ENCODE results near the gene NEGR1.

NEGR1 gene

GRCh38 chr1:71994646-71995045 is 287.7 kb downstream of the NEGR1 start:
- H3K27me3 ChIP-seq (replicated peaks; ENCODE audit: control insufficient read depth, insufficient read depth, low read length, poor library complexity, severe bottlenecking), result no peaks in the 10 kb centered on the region
- H3K27ac ChIP-seq (ENCODE audit: insufficient read depth, low read length, poor library complexity, severe bottlenecking), result no peak overlapping the region
- H3K4me1 ChIP-seq (ENCODE audit: control insufficient read depth, insufficient read depth, low read length, poor library complexity, severe bottlenecking), result no peaks in the 10 kb centered on the region
- H3K9me3 ChIP-seq (ENCODE audit: control insufficient read depth, low read length), result no peaks in the 10 kb centered on the region
- no peaks in the 10 kb centered on the region for H3K36me3 ChIP-seq (ENCODE audit: control insufficient read depth, insufficient read depth, low read length)
- no peak for DNase-seq
- H3K4me3 ChIP-seq (ENCODE audit: insufficient read depth, low read depth, low read length, poor library complexity, severe bottlenecking), result no peak overlapping the region

GRCh38 chr1:71987181-71987580 is 295.2 kb downstream of the NEGR1 start:
- H3K4me1 ChIP-seq (ENCODE audit: control insufficient read depth, insufficient read depth, low read length, poor library complexity, severe bottlenecking), result no peaks in the 10 kb centered on the region
- H3K4me3 ChIP-seq (ENCODE audit: insufficient read depth, low read depth, low read length, poor library complexity, severe bottlenecking), result no peak overlapping the region
- H3K27ac ChIP-seq (ENCODE audit: insufficient read depth, low read length, poor library complexity, severe bottlenecking), result no peak overlapping the region
- no peaks in the 10 kb centered on the region for H3K36me3 ChIP-seq (ENCODE audit: control insufficient read depth, insufficient read depth, low read length)
- no peaks in the 10 kb centered on the region for H3K27me3 ChIP-seq (replicated peaks; ENCODE audit: control insufficient read depth, insufficient read depth, low read length, poor library complexity, severe bottlenecking)
- DNase-seq, result no peak
- no peaks in the 10 kb centered on the region for H3K9me3 ChIP-seq (ENCODE audit: control insufficient read depth, low read length)

GRCh38 chr1:71986160-71986559 is 296.2 kb downstream of the NEGR1 start:
- H3K4me1 ChIP-seq (ENCODE audit: control insufficient read depth, insufficient read depth, low read length, poor library complexity, severe bottlenecking), result no peaks in the 10 kb centered on the region
- no peaks in the 10 kb centered on the region for H3K9me3 ChIP-seq (ENCODE audit: control insufficient read depth, low read length)
- H3K4me3 ChIP-seq (ENCODE audit: insufficient read depth, low read depth, low read length, poor library complexity, severe bottlenecking), result no peak overlapping the region
- DNase-seq, result no peak
- no peak overlapping the region for H3K27ac ChIP-seq (ENCODE audit: insufficient read depth, low read length, poor library complexity, severe bottlenecking)
- no peaks in the 10 kb centered on the region for H3K36me3 ChIP-seq (ENCODE audit: control insufficient read depth, insufficient read depth, low read length)
- no peaks in the 10 kb centered on the region for H3K27me3 ChIP-seq (replicated peaks; ENCODE audit: control insufficient read depth, insufficient read depth, low read length, poor library complexity, severe bottlenecking)

- H3K9me3 ChIP-seq (ENCODE audit: control insufficient read depth, low read length), result no peaks in the 10 kb centered on the region
- H3K4me1 ChIP-seq (ENCODE audit: control insufficient read depth, insufficient read depth, low read length, poor library complexity, severe bottlenecking), result no peaks in the 10 kb centered on the region
- no peaks in the 10 kb centered on the region for H3K27me3 ChIP-seq (replicated peaks; ENCODE audit: control insufficient read depth, insufficient read depth, low read length, poor library complexity, severe bottlenecking)
- no peak overlapping the region for H3K4me3 ChIP-seq (ENCODE audit: insufficient read depth, low read depth, low read length, poor library complexity, severe bottlenecking)
- DNase-seq, result no peak
- H3K27ac ChIP-seq (ENCODE audit: insufficient read depth, low read length, poor library complexity, severe bottlenecking), result no peak overlapping the region
- no peaks in the 10 kb centered on the region for H3K36me3 ChIP-seq (ENCODE audit: control insufficient read depth, insufficient read depth, low read length)
Observed at GRCh38 chr1:71980556-71980955, 301.8 kb downstream of the NEGR1 start.

- no peaks in the 10 kb centered on the region for H3K4me1 ChIP-seq (ENCODE audit: control insufficient read depth, insufficient read depth, low read length, poor library complexity, severe bottlenecking)
- H3K27me3 ChIP-seq (replicated peaks; ENCODE audit: control insufficient read depth, insufficient read depth, low read length, poor library complexity, severe bottlenecking), result no peaks in the 10 kb centered on the region
- H3K9me3 ChIP-seq (ENCODE audit: control insufficient read depth, low read length), result no peaks in the 10 kb centered on the region
- H3K4me3 ChIP-seq (ENCODE audit: insufficient read depth, low read depth, low read length, poor library complexity, severe bottlenecking), result no peak overlapping the region
- no peaks in the 10 kb centered on the region for H3K36me3 ChIP-seq (ENCODE audit: control insufficient read depth, insufficient read depth, low read length)
- H3K27ac ChIP-seq (ENCODE audit: insufficient read depth, low read length, poor library complexity, severe bottlenecking), result no peak overlapping the region
- DNase-seq, result no peak
Observed at GRCh38 chr1:71979882-71980281, 302.5 kb downstream of the NEGR1 start.

- Histone ChIP-seq H3K4me1 (ENCODE audit: control insufficient read depth, insufficient read depth, low read length, poor library complexity, severe bottlenecking) (no peaks in the 10 kb centered on the region), H3K27ac (ENCODE audit: insufficient read depth, low read length, poor library complexity, severe bottlenecking) (no peak overlapping the region), H3K9me3 (ENCODE audit: control insufficient read depth, low read length) (no peaks in the 10 kb centered on the region), H3K36me3 (ENCODE audit: control insufficient read depth, insufficient read depth, low read length) (no peaks in the 10 kb centered on the region), H3K27me3 (replicated peaks; ENCODE audit: control insufficient read depth, insufficient read depth, low read length, poor library complexity, severe bottlenecking) (no peaks in the 10 kb centered on the region), H3K4me3 (ENCODE audit: insufficient read depth, low read depth, low read length, poor library complexity, severe bottlenecking) (no peak overlapping the region)
- DNase-seq, result no peak
Observed at GRCh38 chr1:71967670-71968069, 314.7 kb downstream of the NEGR1 start.

- Histone ChIP-seq H3K4me1 (ENCODE audit: control insufficient read depth, insufficient read depth, low read length, poor library complexity, severe bottlenecking) (no peaks in the 10 kb centered on the region), H3K9me3 (ENCODE audit: control insufficient read depth, low read length) (no peaks in the 10 kb centered on the region), H3K36me3 (ENCODE audit: control insufficient read depth, insufficient read depth, low read length) (no peaks in the 10 kb centered on the region), H3K27me3 (replicated peaks; ENCODE audit: control insufficient read depth, insufficient read depth, low read length, poor library complexity, severe bottlenecking) (no peaks in the 10 kb centered on the region), H3K27ac (ENCODE audit: insufficient read depth, low read length, poor library complexity, severe bottlenecking) (no peak overlapping the region), H3K4me3 (ENCODE audit: insufficient read depth, low read depth, low read length, poor library complexity, severe bottlenecking) (no peak overlapping the region)
- DNase-seq, result no peak
Observed at GRCh38 chr1:71964188-71964587, 318.2 kb downstream of the NEGR1 start.

- Histone ChIP-seq H3K27ac (ENCODE audit: insufficient read depth, low read length, poor library complexity, severe bottlenecking) (no peak overlapping the region), H3K27me3 (replicated peaks; ENCODE audit: control insufficient read depth, insufficient read depth, low read length, poor library complexity, severe bottlenecking) (no peaks in the 10 kb centered on the region), H3K4me1 (ENCODE audit: control insufficient read depth, insufficient read depth, low read length, poor library complexity, severe bottlenecking) (no peaks in the 10 kb centered on the region), H3K36me3 (ENCODE audit: control insufficient read depth, insufficient read depth, low read length) (no peaks in the 10 kb centered on the region), H3K9me3 (ENCODE audit: control insufficient read depth, low read length) (no peaks in the 10 kb centered on the region), H3K4me3 (ENCODE audit: insufficient read depth, low read depth, low read length, poor library complexity, severe bottlenecking) (no peak overlapping the region)
- no peak for DNase-seq
Observed at GRCh38 chr1:71956613-71957285, 325.6 kb downstream of the NEGR1 start.

GRCh38 chr1:71950579-71950978 is 331.8 kb downstream of the NEGR1 start:
- Histone ChIP-seq H3K36me3 (ENCODE audit: control insufficient read depth, insufficient read depth, low read length) (no peaks in the 10 kb centered on the region), H3K4me3 (ENCODE audit: insufficient read depth, low read depth, low read length, poor library complexity, severe bottlenecking) (no peak overlapping the region), H3K27ac (ENCODE audit: insufficient read depth, low read length, poor library complexity, severe bottlenecking) (no peak overlapping the region), H3K4me1 (ENCODE audit: control insufficient read depth, insufficient read depth, low read length, poor library complexity, severe bottlenecking) (no peaks in the 10 kb centered on the region), H3K27me3 (replicated peaks; ENCODE audit: control insufficient read depth, insufficient read depth, low read length, poor library complexity, severe bottlenecking) (no peaks in the 10 kb centered on the region), H3K9me3 (ENCODE audit: control insufficient read depth, low read length) (no peaks in the 10 kb centered on the region)
- no peak for DNase-seq

GRCh38 chr1:71949681-71950080 is 332.7 kb downstream of the NEGR1 start:
- Histone ChIP-seq H3K36me3 (ENCODE audit: control insufficient read depth, insufficient read depth, low read length) (no peaks in the 10 kb centered on the region), H3K4me1 (ENCODE audit: control insufficient read depth, insufficient read depth, low read length, poor library complexity, severe bottlenecking) (no peaks in the 10 kb centered on the region), H3K27ac (ENCODE audit: insufficient read depth, low read length, poor library complexity, severe bottlenecking) (no peak overlapping the region), H3K9me3 (ENCODE audit: control insufficient read depth, low read length) (no peaks in the 10 kb centered on the region), H3K27me3 (replicated peaks; ENCODE audit: control insufficient read depth, insufficient read depth, low read length, poor library complexity, severe bottlenecking) (no peaks in the 10 kb centered on the region), H3K4me3 (ENCODE audit: insufficient read depth, low read depth, low read length, poor library complexity, severe bottlenecking) (no peak overlapping the region)
- no peak for DNase-seq

Data from effector memory CD4-positive, alpha-beta T cell (primary cell).